Stimulated activated CD8-positive, alpha-beta memory T cell treated with anti-CD3 and anti-CD28 coated beads, Interleukin-4, amount 100 ng/mL, for 1 hour (primary cell): ENCODE results near the gene TMTC2.
"Not testable (repeated sequence)": the region's sequence is repeated elsewhere in the genome, so short reads cannot be mapped to it uniquely, and the experiment has no call there.

Source experiments
- DNase-seq, 2 donors: peaks; one replicate each; pipeline ENCODE4 v3.0.0-alpha.2; 2020; ENCODE audit warnings: low read depth in 2 of 2, low spot score in 1 of 2

TMTC2 gene

GRCh38 chr12:82725741-82726140 lies 39.0 kb downstream of the TMTC2 start:
- no peak for DNase-seq

- no peak for DNase-seq
Measured at GRCh38 chr12:82727886-82728285, 41.2 kb downstream of the TMTC2 start.

- no peak for DNase-seq
Measured at GRCh38 chr12:82728710-82729109, 42.0 kb downstream of the TMTC2 start.

- DNase-seq, result no peak
Measured at GRCh38 chr12:82730953-82731459, 44.3 kb downstream of the TMTC2 start.

- no peak for DNase-seq
Measured at GRCh38 chr12:82740129-82741000, 53.7 kb downstream of the TMTC2 start.

- no peak for DNase-seq
Measured at GRCh38 chr12:82745063-82745674, 58.5 kb downstream of the TMTC2 start.

- no peak for DNase-seq
Measured at GRCh38 chr12:82745807-82746206, 59.1 kb downstream of the TMTC2 start.

- no peak for DNase-seq
Measured at GRCh38 chr12:82746668-82747067, 60.0 kb downstream of the TMTC2 start.

- no peak for DNase-seq
Measured at GRCh38 chr12:82749015-82749414, 62.3 kb downstream of the TMTC2 start.

GRCh38 chr12:82754856-82755255 lies 68.2 kb downstream of the TMTC2 start:
- no peak for DNase-seq

- no peak for DNase-seq
Measured at GRCh38 chr12:82756303-82756702, 69.6 kb downstream of the TMTC2 start.

GRCh38 chr12:82757059-82757458 lies 70.4 kb downstream of the TMTC2 start:
- no peak for DNase-seq

- no peak for DNase-seq
Measured at GRCh38 chr12:82757656-82758055, 71.0 kb downstream of the TMTC2 start.

- no peak for DNase-seq
Measured at GRCh38 chr12:82758749-82759330, 72.1 kb downstream of the TMTC2 start.

- DNase-seq, result no peak
Measured at GRCh38 chr12:82760423-82760822, 73.7 kb downstream of the TMTC2 start.

- not testable (repeated sequence) for DNase-seq
Measured at GRCh38 chr12:82765206-82765605, 78.5 kb downstream of the TMTC2 start.

GRCh38 chr12:82765971-82766705 lies 79.4 kb downstream of the TMTC2 start:
- no peak for DNase-seq

GRCh38 chr12:82774666-82775065 lies 88.0 kb downstream of the TMTC2 start:
- no peak for DNase-seq

GRCh38 chr12:82780517-82780916 lies 93.8 kb downstream of the TMTC2 start:
- DNase-seq, result no peak

- no peak for DNase-seq
Measured at GRCh38 chr12:82781309-82781997, 94.7 kb downstream of the TMTC2 start.

GRCh38 chr12:82783435-82783834 lies 96.7 kb downstream of the TMTC2 start:
- DNase-seq, result no peak
